Esophagus muscularis mucosa (tissue), 4 donors: ENCODE results near the gene IL36RN. TPM values are rescaled to one million over a fixed set of nuclear protein-coding genes. Genes with fewer than 3 reads are reported as not detected.

Source experiments
- DNase-seq: peaks from one replicate; pipeline ENCODE4 v3.0.0-alpha.2; 2017; ENCODE audit errors: extremely low spot score
- H3K27ac ChIP-seq, 4 donors: fragments of 200-600 bp; sonication (generic); replicated peaks in 1 of 4; 1 replicate in 3 of 4; 2 replicates in 1 of 4; pipeline ENCODE4 v1.5.1; 2016 to 2019; ENCODE audit warnings: mild to moderate bottlenecking in 1 of 4
- H3K27me3 ChIP-seq, 4 donors: fragments of 200-600 bp; sonication (generic); one replicate each; pipeline versions ENCODE4 v1.5.1 to v1.6.0; 2016 to 2019
- H3K36me3 ChIP-seq, 4 donors: fragments of 200-600 bp; sonication (generic); one replicate each; pipeline ENCODE4 v1.5.1; 2016 to 2019
- H3K4me1 ChIP-seq, 4 donors: fragments of 200-600 bp; sonication (generic); one replicate each; pipeline ENCODE4 v1.5.1; 2016 to 2019
- H3K4me3 ChIP-seq, 4 donors: fragments of 200-600 bp; sonication (generic); 1 replicate in 2 of 4; 2 replicates in 2 of 4; pipeline ENCODE4 v1.5.1; 2016 to 2019; ENCODE audit warnings: mild to moderate bottlenecking in 4 of 4, moderate library complexity in 1 of 4
- H3K9me3 ChIP-seq, 4 donors: fragments of 200-600 bp; sonication (generic); 1 replicate in 3 of 4; 2 replicates in 1 of 4; pipeline ENCODE4 v1.5.1; 2016 to 2019
- EP300 ChIP-seq: sonication (generic); formaldehyde crosslinking; IDR thresholded peaks from one replicate; pipeline ENCODE4 v1.6.1; 2017; ENCODE audit warnings: antibody characterized with exemption
- POLR2A ChIP-seq: fragments of 450-650 bp; IDR thresholded peaks from one replicate; pipeline ENCODE4 v1.6.1; 2017; ENCODE audit warnings: antibody characterized with exemption, moderate library complexity, mild to moderate bottlenecking, low read depth
- POLR2AphosphoS5 ChIP-seq, 2 donors: sonication (generic); formaldehyde crosslinking; IDR thresholded peaks; one replicate each; pipeline ENCODE4 v1.6.1; 2017; ENCODE audit warnings: antibody characterized with exemption in 2 of 2
- WGBS: methylation state at CpG from one replicate; pipeline ENCODE4 v1.1.5; 2018; 5-methylcytosine and 5-hydroxymethylcytosine counted together
- intact Hi-C: fragments of 100-400 bp; cut with DNase I; formaldehyde crosslinking; loops from one replicate; pipeline ENCODE4 v1.15.1; 2023
- total RNA-seq, 4 donors: library from RNA; depleted of rRNA; stranded (reverse); fragments of >200 nt; gene quantifications; one replicate each; pipeline versions ENCODE4 v1.1.0 to v1.2.1, GENCODE V29; 2016
- TF ChIP-seq, protein P1 (sequence below), 3 experiments: fragments of 200-600 bp in 2 of 3; fragments of 450-650 bp in 1 of 3; sonication (generic) in 2 of 3; IDR thresholded peaks; one replicate each; pipeline ENCODE4 v1.5.1; 2017 to 2019; ENCODE audit warnings: antibody characterized with exemption in 3 of 3, mild to moderate bottlenecking in 2 of 3, moderate library complexity in 1 of 3

IL36RN gene
- total RNA-seq, 4 donors from 2014 or later, result not detected

DNA sequence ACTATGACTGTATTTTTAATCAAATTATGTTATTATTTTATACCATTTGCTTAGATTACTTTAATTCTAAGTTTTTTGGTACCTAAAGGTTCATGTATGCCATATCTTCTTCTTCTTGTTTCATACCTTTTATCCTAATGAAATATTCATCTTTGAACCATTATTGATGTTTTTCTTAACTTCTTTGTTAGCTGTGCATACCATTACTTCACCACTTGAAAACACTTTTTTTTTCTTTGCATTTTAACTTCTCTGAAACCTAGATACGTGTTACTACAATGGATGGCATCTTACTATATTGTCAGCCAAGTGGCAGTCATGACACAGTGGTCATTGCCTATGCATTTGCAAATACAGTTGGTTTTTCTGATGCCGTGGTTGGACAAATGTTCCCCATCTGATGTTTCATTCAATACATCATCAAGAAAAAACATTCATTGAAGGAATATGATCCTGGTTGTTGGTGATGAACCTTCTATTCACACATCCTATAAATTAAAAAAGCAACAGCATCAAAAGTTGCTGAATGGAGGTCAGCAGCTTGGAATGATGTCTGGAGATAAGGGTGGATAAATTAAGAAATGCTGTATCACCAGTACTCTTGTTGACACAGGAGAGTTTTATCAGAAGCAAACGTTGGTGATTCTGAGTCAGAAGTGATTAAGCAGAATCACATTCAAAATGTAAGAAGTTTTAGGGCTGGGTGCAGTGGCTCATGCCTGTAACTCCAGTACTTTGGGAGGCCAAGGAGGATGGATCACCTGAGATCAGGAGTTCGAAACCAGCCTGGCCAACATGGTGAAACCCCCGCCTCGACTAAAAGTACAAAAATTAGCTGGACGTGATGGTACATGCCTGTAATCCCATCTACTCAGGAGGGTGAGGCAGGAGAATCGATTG lies 46.3 kb upstream of the IL36RN start:
- no peaks in the 10 kb centered on the region for H3K36me3 ChIP-seq
- H3K9me3 ChIP-seq, result no peaks in the 10 kb centered on the region
- TF ChIP-seq, protein P1, sequence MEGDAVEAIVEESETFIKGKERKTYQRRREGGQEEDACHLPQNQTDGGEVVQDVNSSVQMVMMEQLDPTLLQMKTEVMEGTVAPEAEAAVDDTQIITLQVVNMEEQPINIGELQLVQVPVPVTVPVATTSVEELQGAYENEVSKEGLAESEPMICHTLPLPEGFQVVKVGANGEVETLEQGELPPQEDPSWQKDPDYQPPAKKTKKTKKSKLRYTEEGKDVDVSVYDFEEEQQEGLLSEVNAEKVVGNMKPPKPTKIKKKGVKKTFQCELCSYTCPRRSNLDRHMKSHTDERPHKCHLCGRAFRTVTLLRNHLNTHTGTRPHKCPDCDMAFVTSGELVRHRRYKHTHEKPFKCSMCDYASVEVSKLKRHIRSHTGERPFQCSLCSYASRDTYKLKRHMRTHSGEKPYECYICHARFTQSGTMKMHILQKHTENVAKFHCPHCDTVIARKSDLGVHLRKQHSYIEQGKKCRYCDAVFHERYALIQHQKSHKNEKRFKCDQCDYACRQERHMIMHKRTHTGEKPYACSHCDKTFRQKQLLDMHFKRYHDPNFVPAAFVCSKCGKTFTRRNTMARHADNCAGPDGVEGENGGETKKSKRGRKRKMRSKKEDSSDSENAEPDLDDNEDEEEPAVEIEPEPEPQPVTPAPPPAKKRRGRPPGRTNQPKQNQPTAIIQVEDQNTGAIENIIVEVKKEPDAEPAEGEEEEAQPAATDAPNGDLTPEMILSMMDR (IDR thresholded peaks at IDR 0.05), result no peak
- TF ChIP-seq POLR2AphosphoS5 (IDR thresholded peaks at IDR 0.05) (no peak), POLR2A (no peak), EP300 (no peak)
- intact Hi-C loops, result no loop called here
- 77% methylated on average over 8 of the region's 8 CpGs for WGBS
- no peak overlapping the region for H3K4me3 ChIP-seq
- peaks cover 0 to 8% (median 1%) of the 10 kb centered on the region in 4 donors for H3K27me3 ChIP-seq
- no peak for DNase-seq
- H3K27ac ChIP-seq, result no peak overlapping the region
- H3K4me1 ChIP-seq, result no peaks in the 10 kb centered on the region

GRCh38 chr2:113013336-113013661 lies 45.7 kb upstream of the IL36RN start:
- TF ChIP-seq EP300, result no peak
- no peak for TF ChIP-seq POLR2A
- TF ChIP-seq, protein P1 (IDR thresholded peaks at IDR 0.05), result no peak
- no peak for TF ChIP-seq POLR2AphosphoS5 (IDR thresholded peaks at IDR 0.05)
- Histone ChIP-seq H3K27ac (no peak overlapping the region), H3K36me3 (no peaks in the 10 kb centered on the region), H3K4me1 (no peaks in the 10 kb centered on the region), H3K27me3 (peaks cover 0 to 12% (median 1%) of the 10 kb centered on the region in 4 donors), H3K9me3 (no peaks in the 10 kb centered on the region), H3K4me3 (no peak overlapping the region)
- no peak for DNase-seq
- intact Hi-C loops, result no loop called here
- 85% methylated on average over 3 of the region's 3 CpGs for WGBS

- intact Hi-C loops, result no loop called here
- 90% methylated on average over 2 of the region's 2 CpGs for WGBS
- no peaks in the 10 kb centered on the region for H3K36me3 ChIP-seq
- no peak for DNase-seq
- H3K9me3 ChIP-seq, result no peaks in the 10 kb centered on the region
- no peak overlapping the region for H3K27ac ChIP-seq
- H3K4me3 ChIP-seq, result no peak overlapping the region
- no peaks in the 10 kb centered on the region for H3K4me1 ChIP-seq
- H3K27me3 ChIP-seq, result peaks cover 0 to 19% (median 1%) of the 10 kb centered on the region in 4 donors
- TF ChIP-seq POLR2A, result no peak
- no peak for TF ChIP-seq POLR2AphosphoS5 (IDR thresholded peaks at IDR 0.05)
- TF ChIP-seq, protein P1 (IDR thresholded peaks at IDR 0.05), result no peak
- TF ChIP-seq EP300, result no peak
Measured at GRCh38 chr2:113014067-113014466, 44.9 kb upstream of the IL36RN start.

GRCh38 chr2:113015042-113015441 lies 44.0 kb upstream of the IL36RN start:
- Histone ChIP-seq H3K4me1 (no peaks in the 10 kb centered on the region), H3K27me3 (peaks cover 0 to 19% (median 1%) of the 10 kb centered on the region in 4 donors), H3K9me3 (no peaks in the 10 kb centered on the region), H3K4me3 (no peak overlapping the region), H3K27ac (no peak overlapping the region), H3K36me3 (no peaks in the 10 kb centered on the region)
- no peak for DNase-seq
- intact Hi-C loops, result no loop called here
- 65% methylated on average over 1 of the region's 1 CpG for whole genome bisulfite sequencing
- TF ChIP-seq POLR2A (no peak), POLR2AphosphoS5 (IDR thresholded peaks at IDR 0.05) (no peak), EP300 (no peak)
- TF ChIP-seq, protein P1 (IDR thresholded peaks at IDR 0.05), result no peak
